EL (cell line): Measurements from ENCODE around the gene LIPC.

Experiments used
- DNase-seq: peaks from one replicate; pipeline ENCODE4 v3.0.0-alpha.2; 2016

The LIPC gene

DNA sequence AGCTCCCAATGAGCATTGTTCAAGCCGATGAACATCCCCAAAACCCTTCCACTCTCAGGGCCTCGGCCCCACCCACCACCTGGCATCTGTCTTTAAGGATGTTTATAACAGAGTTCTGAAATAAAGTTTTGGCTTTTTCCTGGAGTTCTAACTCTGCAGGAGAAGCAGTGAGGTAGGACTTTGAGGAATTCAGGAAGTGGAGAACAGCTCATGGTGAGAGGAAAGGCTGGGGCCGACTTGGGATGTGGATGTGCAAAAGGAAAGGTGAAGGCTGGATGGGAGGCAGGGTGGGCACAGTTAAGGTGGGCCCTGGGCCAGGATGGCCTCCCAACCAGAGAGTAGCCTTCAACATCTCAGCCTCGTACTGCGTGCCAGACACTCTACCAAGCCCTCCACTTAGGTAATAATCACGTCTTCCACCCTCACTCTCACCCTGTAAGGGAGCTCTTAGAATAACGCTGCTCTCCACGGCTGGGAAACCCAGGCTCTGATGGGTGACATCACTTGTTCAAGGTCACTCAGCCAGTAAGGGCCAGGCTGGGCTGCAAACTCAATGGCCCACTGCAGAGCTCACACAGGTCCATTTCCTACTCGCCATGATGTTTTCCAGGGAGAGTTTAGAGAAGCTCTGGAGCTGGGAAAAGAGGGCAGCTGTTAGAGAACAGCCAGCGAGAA, 28.5 kb downstream of the LIPC start:
- no peak for DNase-seq

DNA sequence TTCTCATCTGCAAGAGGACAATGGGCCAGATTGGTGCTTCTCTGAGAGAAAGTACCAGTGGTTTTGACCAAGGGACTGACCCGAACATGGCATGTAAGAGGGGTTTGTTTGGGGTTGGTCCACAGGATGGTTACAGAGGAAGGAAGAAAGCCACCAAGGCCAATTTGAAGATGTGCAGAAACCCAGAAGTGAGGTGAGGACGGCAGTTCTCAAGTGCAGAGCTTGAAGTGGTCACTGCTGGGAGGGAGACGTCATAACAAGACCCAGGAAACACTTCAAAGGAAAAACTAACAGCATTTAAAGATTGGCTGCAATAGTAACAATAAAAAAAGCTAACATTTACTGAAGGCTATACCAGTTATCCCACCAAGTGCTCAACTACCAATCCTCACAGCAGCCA, 29.1 kb downstream of the LIPC start:
- no peak for DNase-seq

DNA sequence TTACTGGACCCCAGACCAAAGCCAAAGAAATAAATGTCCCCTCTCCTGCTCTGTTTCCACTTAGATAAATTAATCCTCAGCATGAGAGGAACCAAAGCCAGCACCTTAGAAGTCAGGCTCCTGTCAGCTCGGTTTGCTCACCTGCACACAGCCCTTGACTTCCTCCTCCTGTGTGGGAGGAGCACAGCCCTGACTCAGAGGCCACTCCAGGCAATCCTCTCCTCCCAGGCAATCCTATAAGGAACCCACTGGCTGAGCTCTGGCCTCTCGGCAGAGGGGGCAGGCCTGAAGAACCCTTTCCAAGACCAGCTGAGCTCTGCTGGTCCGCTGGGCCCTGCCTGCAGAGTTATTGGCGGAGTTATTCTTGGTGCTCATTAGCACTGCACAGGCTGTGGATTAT, 30.8 kb downstream of the LIPC start:
- DNase-seq: no peak

DNA sequence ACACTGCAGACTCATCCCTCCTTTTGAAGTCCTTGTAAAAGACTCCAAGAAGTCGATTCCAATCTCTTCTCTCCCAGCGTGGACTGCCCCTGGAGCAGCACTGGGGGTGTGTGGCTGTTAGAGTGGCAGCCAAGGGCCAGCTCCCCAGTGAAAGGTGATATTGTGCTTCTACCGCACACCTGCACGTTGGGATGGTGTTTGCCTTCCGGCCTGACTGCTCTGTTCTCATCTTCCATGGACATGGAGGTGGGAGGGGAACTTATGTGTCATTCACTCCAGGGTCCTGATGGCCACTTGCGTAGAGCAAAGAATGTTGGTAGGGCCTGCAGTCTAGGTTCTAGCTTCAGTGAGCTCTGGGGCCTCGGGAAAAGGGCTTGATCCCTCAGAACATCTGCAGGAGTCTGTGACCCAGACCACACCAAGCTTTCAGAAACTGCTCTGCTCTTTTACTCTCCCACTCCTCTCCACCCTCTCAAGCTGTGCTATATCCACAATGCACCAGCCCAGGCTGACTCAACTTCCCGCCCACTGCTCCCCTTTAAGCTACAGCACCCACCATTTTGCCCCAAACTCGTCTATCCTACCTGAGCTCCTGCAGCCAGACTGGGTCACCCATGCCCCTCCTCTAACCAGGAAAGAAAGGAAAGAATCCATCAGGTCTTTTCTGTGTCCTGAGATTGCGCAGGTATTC, 31.3 kb downstream of the LIPC start:
- no peak for DNase-seq

DNA sequence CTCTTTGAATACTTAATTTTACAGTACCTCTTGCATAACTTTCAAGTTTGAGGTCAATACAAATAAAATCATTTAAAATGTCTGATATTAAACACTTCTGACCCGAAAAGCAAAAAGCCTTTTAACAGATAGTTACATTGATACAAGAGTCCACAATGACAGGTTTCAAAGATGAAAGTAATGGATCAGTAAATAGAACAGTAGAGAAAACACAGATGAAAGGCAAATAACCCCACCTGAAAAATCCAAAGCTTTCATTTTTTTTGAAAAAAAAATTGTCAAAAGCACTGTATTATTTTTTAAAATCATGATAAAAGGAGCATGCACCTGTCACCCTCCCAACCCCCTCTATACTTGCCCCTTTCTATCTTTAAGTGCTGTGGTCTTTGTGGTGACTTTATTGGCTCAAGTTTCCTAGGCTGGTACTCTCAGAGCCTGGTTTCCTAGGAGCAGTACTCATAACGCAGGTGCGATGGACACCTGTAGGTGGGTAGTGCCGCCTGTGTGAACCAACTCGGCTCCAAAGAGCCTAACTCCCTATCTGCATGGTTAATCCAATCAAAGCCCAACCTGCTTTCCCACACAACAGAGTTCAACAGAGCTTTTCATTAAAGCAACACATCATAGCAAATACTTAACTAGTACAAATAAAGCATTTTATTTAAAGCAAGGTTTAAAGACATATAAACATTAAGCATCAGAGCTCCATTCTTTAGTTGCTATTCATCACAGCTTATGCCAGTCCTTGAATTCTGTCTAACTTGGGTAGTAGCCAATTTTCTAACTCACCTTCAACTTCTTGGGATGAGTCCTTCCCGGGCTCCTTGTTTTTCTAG, 32.2 kb downstream of the LIPC start:
- no peak for DNase-seq

DNA sequence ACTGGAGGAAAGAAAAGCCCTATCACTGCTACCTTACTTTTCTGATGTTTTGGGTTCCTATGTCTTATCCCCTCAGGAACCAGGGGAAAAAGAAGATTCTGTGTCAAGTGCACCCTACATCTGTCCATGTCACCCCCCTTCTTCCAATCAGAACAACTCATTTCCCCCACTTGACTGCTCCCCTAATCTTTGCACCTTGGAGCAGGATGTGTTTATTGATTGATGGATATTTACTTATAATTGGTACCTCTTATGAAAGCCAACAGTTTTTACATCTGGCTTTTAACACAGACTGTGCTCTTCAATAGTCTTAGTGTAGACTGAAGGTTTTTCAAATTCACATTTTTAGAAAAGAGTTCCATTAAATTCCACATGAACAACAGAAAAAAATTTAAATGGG, 33.3 kb downstream of the LIPC start:
- no peak for DNase-seq

DNA sequence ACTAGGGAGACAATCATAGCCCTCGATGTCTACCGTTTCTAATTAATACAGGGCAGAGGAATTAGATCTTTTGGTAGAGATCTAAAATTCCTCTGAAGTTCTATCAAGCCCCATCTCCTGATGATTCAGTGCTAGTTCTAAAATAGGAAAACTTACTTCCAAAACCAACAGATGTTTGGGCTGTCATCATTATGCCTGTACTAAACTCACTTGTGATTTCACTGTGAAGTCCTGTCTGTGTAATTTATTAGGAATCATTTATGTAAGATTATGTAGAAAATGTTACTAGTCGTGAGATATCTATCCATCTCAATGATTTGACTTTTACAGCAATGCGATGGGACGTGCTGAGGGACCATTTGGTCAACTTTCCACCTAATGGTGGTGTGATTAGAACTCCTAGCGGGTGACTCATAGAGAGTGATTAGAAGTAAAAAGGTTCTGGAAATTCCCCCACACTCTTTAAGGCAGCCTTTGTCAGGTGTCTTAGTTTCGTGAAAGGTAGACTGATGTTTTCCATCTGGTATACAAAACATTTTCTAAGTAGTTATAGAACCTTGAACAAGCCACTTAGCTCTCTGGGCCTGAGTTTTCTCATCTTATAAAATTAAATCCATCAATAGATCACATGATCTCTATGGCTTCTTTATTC, 34.2 kb downstream of the LIPC start:
- no peak for DNase-seq

DNA sequence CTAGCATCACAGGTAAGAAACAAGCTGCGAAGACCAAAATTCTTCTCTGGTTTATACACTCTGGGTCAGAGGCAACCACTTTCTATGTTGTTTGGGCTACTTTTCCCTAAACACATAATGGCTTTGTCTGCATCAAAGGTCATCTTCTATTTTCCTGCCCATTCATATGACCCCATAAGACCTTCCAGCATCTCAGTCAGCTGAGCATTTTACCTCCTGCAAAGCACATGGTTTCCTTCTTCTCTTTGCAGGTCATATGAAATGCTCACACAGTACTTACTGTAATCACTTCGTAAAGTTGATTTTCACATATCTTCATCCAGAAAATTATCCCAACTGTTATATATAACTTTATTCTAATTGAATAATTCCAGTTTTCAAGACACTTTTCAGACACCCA, 34.8 kb downstream of the LIPC start:
- no peak for DNase-seq

DNA sequence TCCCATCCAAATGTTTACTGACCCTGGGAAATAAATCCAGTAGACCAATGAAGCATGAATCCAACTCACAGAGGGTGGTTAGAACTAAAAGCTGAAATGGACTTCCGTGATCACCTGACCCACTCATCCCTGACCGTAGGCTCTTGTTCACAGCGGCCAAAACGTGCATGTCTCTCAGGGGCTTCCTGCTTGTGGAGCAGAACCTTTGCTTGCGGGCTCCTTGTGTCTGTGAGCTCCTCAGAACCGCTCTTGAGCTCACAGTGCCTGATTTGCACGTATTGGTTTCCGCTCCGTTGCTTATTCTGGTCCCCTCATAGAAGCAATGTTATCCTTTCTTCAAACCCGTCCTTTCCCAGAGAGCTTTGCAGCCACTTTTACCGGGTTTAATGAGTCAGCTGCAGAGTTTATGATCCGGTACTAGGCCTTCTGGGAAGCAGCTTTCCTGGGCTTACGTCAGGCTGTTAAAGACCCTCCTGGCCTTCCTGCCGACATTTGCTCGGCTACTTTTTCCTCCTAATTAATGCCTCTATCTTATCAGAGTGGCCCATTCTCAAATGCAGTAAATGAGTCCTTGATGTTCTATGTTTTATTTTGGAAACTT, 35.4 kb downstream of the LIPC start:
- DNase-seq: no peak

DNA sequence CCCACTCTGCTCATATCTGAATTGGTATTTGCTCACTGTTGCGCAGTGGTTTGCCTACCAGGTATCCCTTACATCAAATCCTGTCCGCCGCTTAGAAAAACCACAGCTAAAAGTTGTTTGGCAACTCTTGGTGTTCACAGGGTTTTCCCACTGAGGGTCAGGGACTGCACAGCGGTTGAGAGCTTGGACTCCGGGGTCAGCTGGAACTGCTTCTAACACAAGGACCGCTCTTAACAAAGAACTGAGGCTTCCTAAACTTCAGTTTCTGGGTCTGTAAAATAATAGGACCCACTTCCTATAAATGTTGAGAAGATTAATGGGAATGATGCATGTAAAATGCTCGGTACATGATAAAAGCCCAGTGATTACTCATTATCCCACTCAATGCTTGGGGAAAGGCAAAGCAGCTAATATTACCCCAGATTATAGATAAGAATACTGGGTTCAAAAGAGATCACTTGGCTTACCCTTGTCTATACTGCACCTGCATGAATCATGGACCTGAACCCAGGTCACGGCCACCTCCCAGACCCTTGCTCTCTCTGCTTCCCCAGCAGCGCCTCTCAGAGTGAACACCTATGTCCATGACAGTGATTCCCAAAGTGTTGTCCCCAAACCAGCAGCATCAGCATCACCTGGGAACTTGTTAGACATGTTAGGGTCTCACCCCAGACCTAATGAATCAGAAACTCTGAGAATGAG, 36.1 kb downstream of the LIPC start:
- DNase-seq: no peak

DNA sequence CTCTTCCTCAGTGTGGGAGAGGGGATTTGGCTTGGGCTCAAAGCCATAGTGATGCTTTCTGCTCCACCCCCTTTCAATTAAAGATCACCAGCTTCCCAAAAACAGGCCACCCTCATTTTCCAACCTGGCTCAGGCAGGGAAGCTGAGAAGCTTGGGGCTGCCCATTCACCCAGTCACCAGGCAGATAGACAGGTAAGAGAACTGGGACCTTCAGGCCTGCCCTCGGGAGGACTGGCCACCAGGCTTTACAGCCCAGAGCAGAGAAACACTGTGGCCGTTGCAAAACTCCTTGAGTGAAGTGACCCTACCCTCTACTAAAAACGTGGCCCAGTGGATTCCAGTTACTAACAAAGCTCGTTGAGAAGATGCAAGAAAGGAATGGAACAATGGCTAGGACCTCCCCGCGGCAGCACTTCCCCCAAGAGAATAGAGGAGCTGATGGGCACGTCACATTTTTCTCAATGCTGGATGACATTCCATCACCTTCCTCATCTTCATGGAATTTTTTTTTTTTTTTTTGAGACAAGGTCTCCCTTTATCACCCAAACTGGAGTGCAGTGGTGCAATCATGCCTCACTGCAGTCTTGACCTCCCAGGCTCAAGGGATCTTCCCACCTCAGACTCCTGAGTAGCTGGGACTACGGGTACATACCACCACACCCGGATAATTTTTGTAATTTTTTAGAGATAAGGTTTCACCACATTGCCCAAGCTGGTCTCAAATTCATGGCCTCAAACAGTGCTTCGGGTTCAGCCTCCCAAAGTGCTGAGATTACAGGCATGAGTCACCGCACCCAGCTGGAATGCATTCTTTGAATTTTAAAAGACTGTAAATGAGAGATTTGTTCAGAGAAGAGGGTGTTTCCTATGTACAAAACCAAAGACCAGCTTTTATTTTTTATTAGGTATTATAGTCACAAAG, 37.9 kb downstream of the LIPC start:
- DNase-seq: peak; percentile 99

DNA sequence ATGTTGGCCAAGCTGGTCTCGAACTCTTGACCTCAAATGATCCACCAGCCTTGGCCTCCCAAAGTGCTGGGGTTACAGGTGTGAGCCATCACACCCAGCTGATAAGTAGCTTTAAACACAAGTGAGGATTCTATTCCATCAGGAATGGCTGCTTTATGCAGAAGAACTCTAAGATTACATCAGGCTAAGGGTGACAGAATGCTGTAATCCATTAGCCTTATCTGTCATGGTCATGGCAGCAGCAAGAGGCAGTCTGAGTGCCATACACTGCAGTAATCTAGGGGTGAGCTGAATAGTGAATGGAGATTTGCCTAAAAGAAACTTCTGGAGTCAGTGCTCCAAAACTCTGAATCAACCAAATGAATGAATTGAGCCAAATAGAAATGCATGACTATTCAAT, 39.6 kb downstream of the LIPC start:
- no peak for DNase-seq

DNA sequence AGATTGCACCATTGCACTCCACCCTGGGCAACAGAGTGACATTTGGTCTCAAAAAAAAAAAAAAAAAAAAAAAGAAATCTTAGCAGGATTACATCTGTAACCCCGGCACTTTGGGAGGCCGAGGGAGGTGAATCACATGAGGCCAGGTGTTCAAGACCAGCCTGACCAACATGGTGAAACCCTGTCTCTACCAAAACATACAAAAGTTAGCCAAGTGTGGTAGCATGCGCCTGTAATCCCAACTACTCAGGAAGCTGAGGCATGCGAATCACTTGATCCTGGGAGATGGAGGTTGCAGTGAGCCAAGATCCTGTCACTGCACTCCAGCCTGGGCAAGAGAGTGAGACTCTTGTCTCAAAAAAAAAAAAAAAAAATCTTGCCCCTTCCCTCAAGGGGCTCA, 40.4 kb downstream of the LIPC start:
- DNase-seq: no peak

DNA sequence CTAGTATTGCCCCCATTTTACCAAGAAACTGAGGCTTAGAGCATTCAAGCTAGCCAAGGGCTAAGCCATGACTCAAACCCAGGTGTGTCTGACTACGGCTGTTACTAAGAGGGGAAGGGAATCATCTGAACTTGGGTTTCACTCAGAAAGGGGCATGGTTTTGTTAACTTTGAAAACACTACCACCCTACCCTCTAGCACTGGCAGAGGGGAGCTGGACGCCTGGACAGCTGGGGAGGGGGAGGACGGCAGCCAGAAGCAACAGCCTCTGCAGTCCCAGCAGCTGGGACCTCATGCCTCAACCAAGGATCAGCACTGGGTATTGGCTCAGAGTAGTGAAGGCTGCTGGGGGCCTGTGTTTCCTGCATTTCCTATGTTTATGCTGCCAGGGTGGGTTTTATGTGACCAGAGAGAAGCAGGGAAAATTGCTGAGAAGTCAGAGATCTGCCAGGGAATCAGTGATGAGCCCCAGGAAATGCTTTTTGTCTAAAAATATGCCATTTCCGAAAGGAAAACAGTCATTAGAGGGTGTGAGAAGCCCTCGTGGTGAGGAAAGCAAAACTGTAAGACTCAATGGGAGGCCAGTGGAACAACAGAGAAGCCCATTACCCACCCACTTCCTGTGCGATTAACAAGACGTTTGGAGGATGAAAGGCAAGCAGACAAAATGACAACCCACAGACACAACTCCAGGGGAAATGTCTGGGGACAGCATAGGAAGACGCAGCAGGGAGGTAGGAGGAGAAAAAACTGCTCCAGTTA, 41.2 kb downstream of the LIPC start:
- DNase-seq: no peak

DNA sequence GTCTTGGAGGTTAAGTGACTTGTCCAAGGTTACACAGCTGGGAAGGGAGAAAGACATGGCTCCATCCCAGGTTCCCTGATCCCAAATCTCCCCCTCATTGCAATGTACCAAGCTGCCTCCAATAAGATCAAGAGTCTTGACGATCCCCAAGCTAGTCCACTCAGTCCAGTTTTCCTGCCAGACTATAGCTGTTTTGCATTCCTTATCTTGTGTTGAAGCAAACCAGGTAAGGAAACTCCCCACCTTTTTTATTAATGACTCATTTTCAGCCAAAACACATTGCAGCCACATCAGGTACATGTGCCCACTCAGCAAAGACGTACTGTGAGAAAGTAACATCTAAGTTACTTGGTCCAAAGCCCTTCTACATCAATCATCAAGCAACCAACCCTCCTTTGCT, 41.9 kb downstream of the LIPC start:
- DNase-seq: peak; percentile 74

DNA sequence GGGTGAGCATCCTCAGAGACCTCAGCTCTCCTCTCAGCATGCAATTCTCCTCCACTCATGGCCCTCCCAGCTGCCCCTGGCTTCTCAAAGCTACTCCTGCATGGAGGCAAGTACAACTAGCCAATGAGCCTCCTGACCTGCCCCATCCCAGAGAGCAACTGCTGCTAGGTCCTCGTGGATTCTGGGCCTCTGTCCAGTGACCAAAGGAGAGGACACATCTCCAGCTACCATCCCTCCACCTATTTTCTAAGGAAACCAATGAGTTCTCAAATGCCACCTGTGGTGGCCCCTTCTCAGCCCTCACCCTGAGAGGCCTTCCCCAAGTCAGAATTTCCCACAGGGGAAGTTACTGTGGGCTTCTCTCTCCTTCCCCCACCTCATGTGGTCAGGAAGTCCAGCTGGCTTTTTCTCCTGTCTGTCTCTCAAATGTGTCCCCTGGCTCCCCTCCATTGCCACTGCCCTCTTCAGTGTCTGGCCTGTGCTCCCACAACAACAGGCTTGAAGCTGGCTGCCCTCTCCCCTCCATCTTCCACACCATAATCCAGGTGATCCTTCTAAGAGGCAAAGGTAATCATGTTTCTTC, 43.0 kb downstream of the LIPC start:
- no peak for DNase-seq

DNA sequence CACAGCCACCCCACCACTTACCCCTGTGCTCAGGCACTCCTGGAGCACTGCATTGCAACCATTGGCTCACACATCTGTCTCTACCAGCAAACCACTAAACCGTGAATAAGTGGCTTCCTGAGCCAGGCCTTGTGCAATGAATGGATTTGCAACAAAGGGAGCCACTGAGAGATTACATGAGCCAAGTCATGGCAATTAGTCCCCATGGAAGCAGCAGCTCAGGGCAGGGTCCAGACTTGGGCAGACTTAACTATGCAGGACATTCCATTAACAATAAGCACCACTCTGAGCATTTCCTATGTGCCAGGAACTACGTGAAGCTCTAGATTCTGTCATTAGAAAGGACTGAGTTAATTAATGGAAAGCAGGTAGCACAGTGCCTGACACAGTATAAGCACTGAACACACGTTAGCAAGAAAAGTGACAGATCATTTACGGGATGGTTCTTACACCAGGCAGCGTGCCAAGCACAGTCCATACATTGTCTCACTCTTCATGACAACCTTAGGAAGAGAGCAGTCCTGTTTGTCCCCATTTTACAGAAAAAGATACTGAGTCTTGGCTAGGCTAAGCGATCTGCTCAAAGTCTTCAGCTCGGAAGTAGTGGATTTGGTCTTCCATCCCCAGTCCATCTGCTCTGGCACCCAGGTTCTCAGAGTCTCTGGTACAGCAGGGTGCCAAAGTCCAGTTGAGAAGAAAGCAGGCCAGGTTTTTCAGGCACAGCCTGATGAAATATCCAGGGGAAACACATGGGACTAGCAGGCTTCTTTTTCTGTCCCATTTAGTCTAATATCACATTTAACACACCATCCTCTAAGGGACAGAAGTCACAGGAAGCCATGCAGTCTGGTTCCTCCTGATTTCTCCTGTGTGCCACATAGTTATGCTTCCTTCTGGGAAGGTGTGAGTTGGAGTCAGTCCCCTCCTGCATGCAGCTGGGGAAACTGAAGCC, 44.1 kb downstream of the LIPC start:
- DNase-seq: peak; percentile 48

DNA sequence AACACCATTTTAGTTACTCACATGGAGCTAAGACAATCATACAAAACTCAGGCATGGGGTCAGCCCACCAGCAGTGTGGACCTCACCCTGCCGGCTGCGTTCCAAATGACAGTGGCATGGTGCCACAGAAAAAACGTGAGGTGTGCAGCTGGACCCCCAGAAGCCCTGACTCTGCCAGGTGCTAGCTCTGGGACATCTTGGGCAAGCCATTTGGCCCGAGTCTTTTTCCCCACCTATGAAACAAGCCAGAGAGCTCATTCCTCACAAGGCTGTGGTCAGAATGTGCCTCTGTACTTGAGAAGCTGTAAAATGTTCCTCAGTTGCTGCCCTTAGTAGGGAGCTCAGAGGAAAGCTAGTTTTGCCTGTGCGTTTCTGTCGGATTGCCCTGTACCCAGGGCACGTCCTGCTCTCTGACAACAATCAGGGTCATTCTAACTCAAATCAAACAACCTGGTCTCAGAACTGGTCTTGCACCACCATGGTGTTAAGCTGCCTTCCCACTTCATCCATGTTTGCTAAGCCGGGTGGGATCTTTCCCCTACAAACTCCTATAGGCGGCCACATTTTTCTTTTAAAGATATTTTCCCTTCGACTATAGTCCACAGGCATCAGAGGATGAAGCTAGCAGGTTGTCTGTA, 44.9 kb downstream of the LIPC start:
- no peak for DNase-seq
